H1 (cell line): Measurements from ENCODE around the gene GBP4. TPM values are rescaled to one million over a fixed set of nuclear protein-coding genes. Genes with fewer than 3 reads are reported as not detected.

Experiments
- CTCF ChIA-PET: fragments of 300-600 bp; sonication (Branson Sonifier 250); formaldehyde crosslinking; loops from one replicate; lab custom pipeline; 2021; ENCODE audit not compliant: partially characterized antibody; lab: Charles Lee
- POLR2A ChIA-PET: fragments of 300-600 bp; sonication (Branson Sonifier 250); formaldehyde crosslinking; loops from one replicate; lab custom pipeline; 2021; ENCODE audit warnings: inconsistent platforms; ENCODE audit not compliant: partially characterized antibody; lab: Charles Lee
- DNase-seq, 2 experiments: peaks; one replicate each; pipeline versions ENCODE4 v3.0.0 to v3.0.0-alpha.2; 2010 to 2022; ENCODE audit warnings: low spot score in 2 of 2, low read depth in 1 of 2, mixed read lengths in 1 of 2
- FAIRE-seq: peaks from 2 replicates; lab custom pipeline; 2011; peaks lifted over from hg19 to GRCh38; lab: Jason Lieb, UNC
- H2AFZ ChIP-seq: 2 replicates; pipeline ENCODE4 v1.8.1; 2012; ENCODE audit warnings: low read length, inconsistent platforms
- H2AK5ac ChIP-seq: 2 replicates; pipeline ENCODE4 v1.6.1; 2013; ENCODE audit warnings: low read depth, low read length
- H2BK120ac ChIP-seq: replicated peaks from 2 replicates; pipeline ENCODE3; 2013; ENCODE audit warnings: low read depth, low read length, inconsistent platforms
- H2BK12ac ChIP-seq: 2 replicates; pipeline ENCODE4 v1.6.1; 2013; ENCODE audit warnings: low read depth, low read length
- H2BK15ac ChIP-seq: 2 replicates; pipeline ENCODE4 v1.6.1; 2013; ENCODE audit warnings: low read length
- H2BK20ac ChIP-seq: 2 replicates; pipeline ENCODE4 v1.6.1; 2013; ENCODE audit warnings: low read length
- H2BK5ac ChIP-seq: 2 replicates; pipeline ENCODE4 v1.6.1; 2013; ENCODE audit warnings: low read depth, low read length
- H3K14ac ChIP-seq: 2 replicates; pipeline ENCODE4 v1.6.1; 2013; ENCODE audit warnings: inconsistent platforms; ENCODE audit not compliant: insufficient read length
- H3K18ac ChIP-seq: 2 replicates; pipeline ENCODE4 v1.6.1; 2013; ENCODE audit warnings: low read length; ENCODE audit errors: extremely low read depth
- H3K23ac ChIP-seq: 2 replicates; pipeline ENCODE4 v1.6.1; 2013; ENCODE audit warnings: inconsistent platforms; ENCODE audit not compliant: insufficient read length
- H3K23me2 ChIP-seq: 2 replicates; pipeline ENCODE4 v1.6.1; 2013; ENCODE audit warnings: low read depth, low read length
- H3K27ac ChIP-seq: 2 replicates; pipeline ENCODE4 v1.6.1; 2011; ENCODE audit warnings: low read depth, low read length, inconsistent platforms
- H3K27me3 ChIP-seq, 4 experiments: replicated peaks in 1 of 4; 1 replicate in 1 of 4; 2 replicates in 3 of 4; pipeline versions ENCODE4 v1.6.1 to v1.8.1; 2011 to 2013; ENCODE audit warnings: low read length in 3 of 4, mild to moderate bottlenecking in 3 of 4, inconsistent platforms in 2 of 4, mixed read lengths in 2 of 4, moderate library complexity in 1 of 4; ENCODE audit not compliant: control insufficient read depth in 3 of 4, insufficient read depth in 3 of 4; ENCODE audit errors: extremely low read depth in 1 of 4
- H3K36me3 ChIP-seq, 4 experiments: 2 replicates each; pipeline versions ENCODE4 v1.6.1 to v1.8.1; 2011 to 2013; ENCODE audit warnings: mild to moderate bottlenecking in 4 of 4, low read length in 3 of 4, moderate library complexity in 2 of 4, control low read depth in 1 of 4, inconsistent platforms in 1 of 4; ENCODE audit not compliant: insufficient read depth in 4 of 4, control insufficient read depth in 2 of 4
- H3K4ac ChIP-seq: replicated peaks from 2 replicates; pipeline ENCODE3; 2013; ENCODE audit warnings: low read length, low read depth, mixed read lengths, inconsistent platforms; ENCODE audit not compliant: insufficient read length
- H3K4me1 ChIP-seq, 4 experiments: replicated peaks in 1 of 4; 1 replicate in 1 of 4; 2 replicates in 3 of 4; pipeline versions ENCODE4 v1.6.1 to v1.8.1; 2011 to 2013; ENCODE audit warnings: low read length in 3 of 4, inconsistent platforms in 2 of 4, mixed read lengths in 1 of 4; ENCODE audit not compliant: insufficient read depth in 4 of 4, control insufficient read depth in 3 of 4
- H3K4me2 ChIP-seq, 2 experiments: 2 replicates each; pipeline versions ENCODE4 v1.6.1 to v1.8.1; 2011 to 2013; ENCODE audit warnings: low read depth in 2 of 2, low read length in 2 of 2, control low read depth in 1 of 2, inconsistent platforms in 1 of 2, mild to moderate bottlenecking in 1 of 2; ENCODE audit not compliant: insufficient read depth in 1 of 2
- H3K4me3 ChIP-seq, 4 experiments: fragments of 200-600, 300-600 bp in 1 of 4; sonication (generic), shearing (Covaris generic), sonication (Bioruptor Twin) in 1 of 4; 2 replicates each; pipeline versions ENCODE4 v1.5.1 to v1.8.1; 2011 to 2016; ENCODE audit warnings: low read length in 4 of 4, low read depth in 3 of 4, control low read depth in 2 of 4, inconsistent platforms in 2 of 4, mild to moderate bottlenecking in 2 of 4, mixed read lengths in 1 of 4, moderate library complexity in 1 of 4; ENCODE audit not compliant: insufficient read depth in 2 of 4; ENCODE audit errors: extremely low read depth in 1 of 4
- H3K56ac ChIP-seq: replicated peaks from 2 replicates; pipeline ENCODE3; 2013; ENCODE audit warnings: low read depth, mild to moderate bottlenecking, mixed read lengths, low read length, inconsistent platforms; ENCODE audit not compliant: insufficient read length
- H3K79me1 ChIP-seq: 2 replicates; pipeline ENCODE4 v1.6.1; 2013; ENCODE audit warnings: low read depth, low read length, control low read depth
- H3K79me2 ChIP-seq, 2 experiments: 2 replicates each; pipeline versions ENCODE4 v1.6.1 to v1.8.1; 2012 to 2013; ENCODE audit warnings: low read length in 2 of 2, mild to moderate bottlenecking in 2 of 2, inconsistent platforms in 1 of 2; ENCODE audit not compliant: insufficient read depth in 2 of 2, control insufficient read depth in 1 of 2
- H3K9ac ChIP-seq, 4 experiments: replicated peaks in 1 of 4; 1 replicate in 1 of 4; 2 replicates in 3 of 4; pipeline versions ENCODE4 v1.6.1 to v1.8.1; 2011 to 2013; ENCODE audit warnings: low read depth in 3 of 4, low read length in 3 of 4, control low read depth in 2 of 4, mild to moderate bottlenecking in 2 of 4, moderate library complexity in 2 of 4, inconsistent platforms in 1 of 4; ENCODE audit errors: extremely low read depth in 1 of 4
- H3K9me3 ChIP-seq, 2 experiments: 2 replicates each; pipeline versions ENCODE4 v1.6.1 to v1.8.1; 2012 to 2013; ENCODE audit warnings: mild to moderate bottlenecking in 2 of 2, moderate library complexity in 2 of 2, control low read depth in 1 of 2, inconsistent platforms in 1 of 2, low read depth in 1 of 2, low read length in 1 of 2, mixed read lengths in 1 of 2; ENCODE audit not compliant: insufficient read depth in 2 of 2
- H4K20me1 ChIP-seq, 2 experiments: replicated peaks in 1 of 2; 2 replicates each; pipeline versions ENCODE3 to v1.8.1; 2011 to 2013; ENCODE audit warnings: inconsistent platforms in 2 of 2, low read length in 2 of 2, mild to moderate bottlenecking in 1 of 2; ENCODE audit not compliant: insufficient read depth in 2 of 2, control insufficient read depth in 1 of 2
- H4K5ac ChIP-seq: 2 replicates; pipeline ENCODE4 v1.6.1; 2013; ENCODE audit warnings: low read length, low read depth, mixed read lengths, inconsistent platforms; ENCODE audit not compliant: insufficient read length
- H4K8ac ChIP-seq: 2 replicates; pipeline ENCODE4 v1.8.0; 2013; ENCODE audit warnings: mild to moderate bottlenecking, moderate library complexity, low read length, inconsistent platforms; ENCODE audit not compliant: insufficient read depth; ENCODE audit errors: extremely low read depth
- H4K91ac ChIP-seq: replicated peaks from 2 replicates; pipeline ENCODE3; 2013; ENCODE audit warnings: low read length, mixed read lengths, inconsistent platforms; ENCODE audit not compliant: insufficient read length
- BRCA1 ChIP-seq: IDR thresholded peaks from 2 replicates; pipeline ENCODE4 v1.6.1; 2012; ENCODE audit warnings: low read depth, low read length, improper control_type of control experiment
- CBX5 ChIP-seq: fragments of 300-800, 300-1000 bp; sonication (generic); IDR thresholded peaks from 2 replicates; pipeline ENCODE4 v1.7.1; 2016; ENCODE audit warnings: antibody characterized with exemption, low read length, low read depth
- CBX8 ChIP-seq: fragments of 300-800, 300-1000 bp; sonication (generic); IDR thresholded peaks from 2 replicates; pipeline ENCODE4 v1.7.1; 2016; ENCODE audit warnings: low read depth, low read length, borderline replicate concordance
- CEBPB ChIP-seq: IDR thresholded peaks from 2 replicates; pipeline ENCODE4 v1.6.1; 2012; ENCODE audit warnings: low read depth, low read length
- CHD1 ChIP-seq: IDR thresholded peaks from 2 replicates; pipeline ENCODE4 v1.6.1; 2012; ENCODE audit warnings: low read depth, low read length, improper control_type of control experiment
- CREB1 ChIP-seq: IDR thresholded peaks from 2 replicates; pipeline ENCODE4 v1.6.1; 2012; ENCODE audit warnings: inconsistent platforms
- FOSL1 ChIP-seq: IDR thresholded peaks from 2 replicates; pipeline ENCODE4 v1.6.1; 2011; ENCODE audit warnings: mild to moderate bottlenecking, low read depth, low read length, moderate library complexity; ENCODE audit not compliant: insufficient read depth
- GTF2F1 ChIP-seq: IDR thresholded peaks from 2 replicates; pipeline ENCODE4 v1.6.1; 2012; ENCODE audit warnings: low read depth, low read length, improper control_type of control experiment, borderline replicate concordance
- HDAC6 ChIP-seq: IDR thresholded peaks from one replicate; pipeline ENCODE4 v1.7.1; 2012; ENCODE audit warnings: low read depth, mild to moderate bottlenecking, inconsistent platforms, low read length, moderate library complexity
- KDM4A ChIP-seq: IDR thresholded peaks from one replicate; pipeline ENCODE4 v1.7.1; 2012; ENCODE audit warnings: low read depth, mild to moderate bottlenecking, moderate library complexity, low read length, inconsistent platforms; ENCODE audit not compliant: severe bottlenecking
- MAX ChIP-seq: IDR thresholded peaks from 2 replicates; pipeline ENCODE4 v1.6.1; 2012; ENCODE audit warnings: inconsistent platforms
- PHF8 ChIP-seq: fragments of 200-600 bp; sonication (generic); conservative IDR thresholded peaks from 2 replicates; pipeline ENCODE4 v1.7.1; 2012; ENCODE audit warnings: low read depth, mild to moderate bottlenecking, inconsistent platforms, low read length, moderate library complexity
- SP2 ChIP-seq: IDR thresholded peaks from 2 replicates; pipeline ENCODE4 v1.6.1; 2012; ENCODE audit warnings: mild to moderate bottlenecking, low read length, inconsistent platforms
- SRF ChIP-seq: IDR thresholded peaks from 2 replicates; pipeline ENCODE4 v1.6.1; 2011; ENCODE audit warnings: mild to moderate bottlenecking, low read depth, low read length, moderate library complexity
- TAF1 ChIP-seq: IDR thresholded peaks from 2 replicates; pipeline ENCODE4 v1.6.1; 2011; ENCODE audit warnings: mild to moderate bottlenecking, low read depth, low read length
- TBP ChIP-seq: IDR thresholded peaks from 2 replicates; pipeline ENCODE4 v1.6.1; 2011; ENCODE audit warnings: low read depth, low read length, improper control_type of control experiment
- WGBS, 2 experiments: shearing (Covaris generic) in 1 of 2; methylation state at CpG; one replicate each; pipeline versions ENCODE4 v1.1.6 to v1.1.7; 2013 to 2015; ENCODE audit warnings: low lambda C conversion rate in 2 of 2, mixed read lengths in 2 of 2, inconsistent platforms in 1 of 2, low coverage in 1 of 2, missing lambda C conversion rate in 1 of 2; ENCODE audit not compliant: insufficient replicate concordance in 2 of 2, insufficient coverage in 1 of 2, insufficient read length in 1 of 2; ENCODE audit errors: extremely low coverage in 1 of 2, missing lambda C conversion rate in 1 of 2; 5-methylcytosine and 5-hydroxymethylcytosine counted together
- polyA plus RNA-seq, 7 experiments: library from polyadenylated mRNA; depleted of rRNA in 3 of 7; stranded (reverse) in 5 of 7; unstranded in 2 of 7; fragments of >200 nt in 5 of 7; fragments of 200-250 nt in 2 of 7; gene quantifications; 1 replicate in 5 of 7; 2 replicates in 1 of 7; 4 replicates in 1 of 7; pipeline versions ENCODE4 v1.2.1 to v1.2.3, GENCODE V29; 2011 to 2013; ENCODE audit warnings: missing spikeins in 2 of 7, mixed read lengths in 2 of 7
- total RNA-seq: library from RNA; stranded (reverse); fragmentation: NEBNext Ultra II Directional; extraction: Animal tissue kit (Norgen Biotek cat#: 25700); gene quantifications from 2 replicates; pipeline ENCODE4 v1.2.1, GENCODE V29; 2021

The GBP4 gene
- total and polyA plus RNA-seq, 2 of the 8 experiments (the other 6 are each of a cell fraction or from before 2014, with no cell fraction given): 0.02 TPM; not detected in 1

GRCh38 chr1:89133747-89134146, 65.0 kb downstream of the GBP4 start:
- Histone ChIP-seq H3K9ac (0 out of 7 replicates have a peak overlapping the region, but pooled peaks of 1 of the 4 experiments have one; percentile 10), H4K5ac (no peak overlapping the region), H3K36me3 (no peaks in the 10 kb centered on the region), H3K4me3 (no peak overlapping the region), H4K20me1 (no peaks in the 10 kb centered on the region), H3K4ac (no peak overlapping the region), H3K14ac (no peak overlapping the region), H2AK5ac (no peak overlapping the region), H2BK12ac (no peak overlapping the region), H4K8ac (peak overlapping the region; percentile 57; the same call in 1 of the 2 replicates), H2BK20ac (no peak overlapping the region), H4K91ac (no peak overlapping the region), H2BK120ac (no peak overlapping the region), H3K23ac (no peak overlapping the region), H2BK5ac (no peak overlapping the region), H2AFZ (no peak overlapping the region), H3K79me2 (no peaks in the 10 kb centered on the region), H3K23me2 (no peaks in the 10 kb centered on the region), H3K27me3 (no peaks in the 10 kb centered on the region), H3K4me2 (no peak overlapping the region), H2BK15ac (no peak overlapping the region), H3K18ac (no peak overlapping the region), H3K56ac (no peak overlapping the region), H3K4me1 (no peaks in the 10 kb centered on the region), H3K27ac (no peak overlapping the region), H3K79me1 (no peaks in the 10 kb centered on the region), H3K9me3 (0 out of 4 replicates have a peak, but pooled peaks cover 0 to 3% of the 10 kb centered on the region in 2 experiments)
- CTCF ChIA-PET: interaction anchor here (0.7 to 1.5 kb wide), 3 partner anchors 10 to 126 kb away, joined by 3 read pairs; no protein-coding TSS in a partner anchor
- DNase-seq (no peak), FAIRE-seq (no peak)
- POLR2A ChIA-PET: no interaction called here
- 93% methylated on average over 1 of the region's 1 CpG; no CpG with 5 or more reads in 1 of the 2 experiments for WGBS, 2 experiments
- no peak for TF ChIP-seq CEBPB
- no peak for TF ChIP-seq CBX8
- TF ChIP-seq TBP: no peak
- TF ChIP-seq GTF2F1: no peak
- no peak for TF ChIP-seq CHD1
- no peak for TF ChIP-seq BRCA1
- no peak for TF ChIP-seq CBX5
- no peak for TF ChIP-seq KDM4A
- no peak for TF ChIP-seq MAX
- TF ChIP-seq TAF1: no peak
- TF ChIP-seq CREB1: no peak
- no peak for TF ChIP-seq SP2
- TF ChIP-seq FOSL1: no peak
- TF ChIP-seq PHF8: no peak
- TF ChIP-seq HDAC6: no peak
- no peak for TF ChIP-seq SRF
